Measurements from ENCODE around the gene IL17RA. TPM values are rescaled to one million over a fixed set of nuclear protein-coding genes. Genes with fewer than 3 reads are reported as not detected.

Gene IL17RA
- total and polyA plus RNA-seq, 4 donors, result 9.0 to 45.1 (median 22.6) TPM

DNA sequence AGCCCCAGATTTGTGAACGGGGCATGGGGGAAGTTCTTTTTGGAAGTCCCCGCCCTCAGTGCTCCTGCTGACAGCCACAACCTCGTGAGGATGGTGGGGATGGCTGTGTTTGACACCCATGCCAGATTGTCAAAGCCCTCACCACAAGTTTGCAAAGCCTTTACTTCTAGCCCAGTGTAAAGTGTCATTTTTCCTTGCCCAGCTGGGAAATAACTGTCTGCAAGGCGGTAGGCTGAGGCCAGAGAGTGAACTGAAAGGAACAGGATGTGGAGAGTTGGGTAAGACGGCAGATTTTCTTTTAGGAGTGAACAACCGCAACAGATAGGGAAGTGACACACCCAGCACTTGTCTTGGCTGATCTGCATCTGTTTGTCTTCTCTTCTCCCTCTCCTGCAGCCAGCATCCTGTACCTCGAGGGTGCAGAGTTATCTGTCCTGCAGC lies 13.6 kb downstream of the IL17RA start:
- peak; percentile 61 for ATAC-seq (ENCODE audit: insufficient read depth, low FRiP score)
- peaks cover 2 to 50% (median 13%) of the 10 kb centered on the region in 4 donors for H3K36me3 ChIP-seq (ENCODE audit: control insufficient read depth in 4 of 4, insufficient read depth in 4 of 4, low read length in 4 of 4)
- peaks cover 0 to 2% (median 0%) of the 10 kb centered on the region in 5 donors for H3K4me1 ChIP-seq (ENCODE audit: control insufficient read depth in 5 of 5, insufficient read depth in 5 of 5, low read length in 5 of 5)

GRCh38 chr22:17100621-17101020 lies 15.8 kb downstream of the IL17RA start:
- Histone ChIP-seq H3K4me3 (no peak overlapping the region), H3K36me3 (ENCODE audit: control insufficient read depth in 4 of 4, insufficient read depth in 4 of 4, low read length in 4 of 4) (peaks cover 4 to 63% (median 13%) of the 10 kb centered on the region in 4 donors), H3K27me3 (ENCODE audit: control insufficient read depth in 3 of 3, insufficient read depth in 3 of 3, low read length in 2 of 3) (no peaks in the 10 kb centered on the region), H3K9me3 (ENCODE audit: control insufficient read depth in 4 of 4, insufficient read depth in 3 of 4, low read length in 3 of 4) (no peaks in the 10 kb centered on the region), H3K4me1 (ENCODE audit: control insufficient read depth in 5 of 5, insufficient read depth in 5 of 5, low read length in 5 of 5) (peaks cover 0 to 9% (median 0%) of the 10 kb centered on the region in 5 donors), H3K9ac (ENCODE audit: insufficient read depth in 1 of 2, low read length in 2 of 2) (no peak overlapping the region), H3K27ac (ENCODE audit: low read depth in 1 of 2, low read length in 1 of 2) (no peak overlapping the region)
- WGBS, 2 donors, result 46 to 64% methylated on average over 6 of the region's 6 CpGs
- DNase-seq, result no peak
- no peak for TF ChIP-seq CTCF (IDR thresholded peaks at IDR 0.05; ENCODE audit: control extremely low read depth, extremely low read depth)
- no peak for ATAC-seq (ENCODE audit: insufficient read depth, low FRiP score)

More for the DNA sequence above, 13.6 kb downstream of the IL17RA start:
- H3K9me3 ChIP-seq (ENCODE audit: control insufficient read depth in 4 of 4, insufficient read depth in 3 of 4, low read length in 3 of 4), result no peaks in the 10 kb centered on the region
- H3K4me3 ChIP-seq, result no peak overlapping the region
- no peak for TF ChIP-seq CTCF (IDR thresholded peaks at IDR 0.05; ENCODE audit: control extremely low read depth, extremely low read depth)
- no peak for DNase-seq
- H3K27me3 ChIP-seq (ENCODE audit: control insufficient read depth in 3 of 3, insufficient read depth in 3 of 3, low read length in 2 of 3), result no peaks in the 10 kb centered on the region
- no peak overlapping the region for H3K27ac ChIP-seq (ENCODE audit: low read depth in 1 of 2, low read length in 1 of 2)
- no peak overlapping the region for H3K9ac ChIP-seq (ENCODE audit: insufficient read depth in 1 of 2, low read length in 2 of 2)
- 22 to 56% methylated on average over 7 of the region's 7 CpGs for WGBS, 2 donors

- Histone ChIP-seq H3K27ac (ENCODE audit: low read depth in 1 of 2, low read length in 1 of 2) (no peak overlapping the region), H3K4me1 (ENCODE audit: control insufficient read depth in 5 of 5, insufficient read depth in 5 of 5, low read length in 5 of 5) (peaks cover 0 to 9% (median 0%) of the 10 kb centered on the region in 5 donors), H3K9me3 (ENCODE audit: control insufficient read depth in 4 of 4, insufficient read depth in 3 of 4, low read length in 3 of 4) (no peaks in the 10 kb centered on the region), H3K36me3 (ENCODE audit: control insufficient read depth in 4 of 4, insufficient read depth in 4 of 4, low read length in 4 of 4) (peaks cover 6 to 70% (median 14%) of the 10 kb centered on the region in 4 donors), H3K4me3 (no peak overlapping the region), H3K27me3 (ENCODE audit: control insufficient read depth in 3 of 3, insufficient read depth in 3 of 3, low read length in 2 of 3) (no peaks in the 10 kb centered on the region), H3K9ac (ENCODE audit: insufficient read depth in 1 of 2, low read length in 2 of 2) (no peak overlapping the region)
- TF ChIP-seq CTCF (IDR thresholded peaks at IDR 0.05; ENCODE audit: control extremely low read depth, extremely low read depth), result no peak
- DNase-seq, result no peak
- no peak for ATAC-seq (ENCODE audit: insufficient read depth, low FRiP score)
- WGBS, 2 donors, result 76 to 86% methylated on average over 14 of the region's 14 CpGs
These were observed 16.9 kb downstream of the IL17RA start for GRCh38 chr22:17101475-17102296.

Measured in lung (tissue), 12 donors.